NCI-H510A (cell line): Measurements from ENCODE around the gene SLC25A1.

Experiments used
- DNase-seq: peaks from one replicate; lab custom pipeline; 2025; lab: John Stamatoyannopoulos, UW

The SLC25A1 gene

DNA sequence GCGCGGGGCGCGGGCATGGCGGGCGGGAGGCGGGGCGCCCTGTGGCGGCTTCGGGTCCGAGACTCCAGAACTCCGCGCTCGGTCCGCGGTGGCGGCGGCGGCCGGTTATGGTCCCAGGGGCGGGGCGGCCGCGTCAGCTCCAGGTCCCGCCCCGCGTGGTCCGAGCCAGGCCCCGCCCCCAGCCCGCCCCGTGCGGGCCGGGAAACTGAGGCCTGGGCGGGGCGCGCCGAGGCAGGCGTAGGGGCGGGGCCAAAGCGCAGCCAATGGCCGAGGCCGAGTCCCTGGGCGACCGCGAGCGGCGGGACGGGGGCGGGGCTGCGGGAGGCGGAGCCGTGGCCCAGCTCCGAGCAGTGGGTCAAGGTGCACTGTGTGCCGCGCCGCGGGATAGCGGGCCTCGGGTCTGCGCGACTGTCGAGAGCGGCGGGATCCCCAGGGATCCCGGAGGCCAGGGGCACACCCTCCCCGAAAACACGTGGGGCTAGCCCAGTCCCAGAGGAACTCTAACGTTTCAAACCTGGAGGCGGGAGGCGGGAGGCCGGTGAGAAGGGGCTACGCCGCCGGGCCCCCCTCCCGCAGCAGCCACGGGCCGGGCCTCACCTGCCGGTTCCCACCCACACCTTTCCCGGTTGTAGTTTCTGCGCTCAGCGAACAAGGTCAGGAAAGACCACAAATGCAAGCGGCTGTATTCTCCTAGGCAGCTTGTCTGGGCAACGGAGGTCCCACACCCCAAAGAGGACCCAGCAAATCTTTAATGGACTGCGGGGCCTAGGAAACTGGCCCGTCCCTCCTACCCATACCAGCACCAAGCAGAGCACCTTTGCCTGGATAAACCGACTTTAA lies at the start of gene SLC25A1:
SLC25A1 (minus strand) TSS at position 80 of the 840 bp plus-strand sequence; CDS start at position 17, 63 bp downstream.
- DNase-seq: peak; percentile 55

DNA sequence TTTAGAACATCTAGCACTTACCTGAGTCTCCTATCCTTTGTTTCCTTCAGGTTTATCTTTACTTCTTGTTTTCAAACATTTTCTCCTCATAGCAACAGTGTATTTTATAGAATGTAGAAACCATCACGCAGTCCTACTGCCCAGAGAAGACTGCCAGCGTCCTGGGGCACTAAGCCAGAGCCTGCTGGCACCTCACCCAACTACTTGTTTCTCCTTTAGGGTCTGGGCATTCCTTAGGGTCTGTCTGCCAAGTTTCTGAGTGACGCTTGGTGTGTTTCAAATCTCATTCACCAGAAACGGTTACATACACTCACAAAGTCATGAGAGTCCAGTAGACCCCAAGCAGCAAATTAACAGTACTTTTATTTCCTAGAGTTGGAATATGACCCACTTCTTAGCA lies 49.6 kb upstream of the SLC25A1 start:
- DNase-seq: no peak

DNA sequence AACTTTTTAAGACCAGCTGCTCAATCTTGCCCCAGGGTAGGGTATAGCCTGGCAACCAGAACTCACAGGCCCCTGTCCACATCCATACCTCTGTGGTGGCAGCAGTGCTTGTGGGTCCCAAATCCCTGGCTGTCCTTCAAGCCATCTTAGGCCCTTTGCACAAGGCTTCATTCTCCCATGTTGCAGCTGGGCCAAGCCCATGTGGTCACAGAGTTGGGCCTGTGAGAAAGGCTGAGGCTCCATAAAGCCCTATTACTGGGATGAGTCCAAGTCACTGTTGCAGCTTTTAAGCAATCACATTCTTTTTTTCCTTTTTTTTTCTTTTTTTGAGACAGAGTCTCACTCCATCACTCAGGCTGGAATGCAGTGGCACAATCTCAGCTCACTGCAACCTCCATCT lies 47.9 kb upstream of the SLC25A1 start:
- DNase-seq: no peak

DNA sequence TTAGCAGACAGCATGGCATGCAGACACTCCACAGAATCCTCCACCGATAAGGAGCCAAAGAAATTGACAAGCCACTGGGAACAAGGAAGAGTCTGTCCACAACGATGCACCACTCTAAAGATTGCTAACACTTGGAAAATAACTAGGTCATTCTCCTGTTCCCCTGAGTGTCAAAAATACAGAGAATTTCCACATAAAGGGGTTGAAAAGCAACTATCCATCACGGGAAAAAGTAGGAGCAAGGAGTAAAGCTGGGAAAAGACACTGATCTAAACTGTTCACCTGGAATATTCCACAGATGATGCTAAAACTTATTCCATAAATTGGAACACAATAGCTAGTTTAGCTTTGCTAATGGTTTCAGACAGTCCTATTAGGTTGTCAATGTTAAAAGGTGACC lies 47.0 kb upstream of the SLC25A1 start:
- no peak for DNase-seq

DNA sequence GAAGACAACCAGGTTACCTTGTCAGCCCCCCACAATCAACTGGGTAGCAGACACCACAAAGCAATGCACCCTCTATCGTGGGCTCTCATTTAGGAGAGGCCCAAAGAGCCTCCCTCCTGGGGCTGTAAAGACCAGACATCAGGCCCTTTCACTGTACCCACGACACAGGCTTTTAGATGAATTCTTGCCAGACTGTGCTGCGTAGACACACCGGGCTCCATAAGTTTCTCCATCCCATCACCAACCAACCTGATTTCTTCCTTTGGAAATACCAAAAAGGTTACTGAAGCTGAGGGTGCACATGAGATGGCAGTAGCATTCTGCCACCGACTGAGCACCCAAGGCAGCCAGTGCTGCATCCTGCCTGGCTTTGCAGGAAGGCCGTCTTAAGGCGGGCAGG lies 46.4 kb upstream of the SLC25A1 start:
- DNase-seq: no peak

DNA sequence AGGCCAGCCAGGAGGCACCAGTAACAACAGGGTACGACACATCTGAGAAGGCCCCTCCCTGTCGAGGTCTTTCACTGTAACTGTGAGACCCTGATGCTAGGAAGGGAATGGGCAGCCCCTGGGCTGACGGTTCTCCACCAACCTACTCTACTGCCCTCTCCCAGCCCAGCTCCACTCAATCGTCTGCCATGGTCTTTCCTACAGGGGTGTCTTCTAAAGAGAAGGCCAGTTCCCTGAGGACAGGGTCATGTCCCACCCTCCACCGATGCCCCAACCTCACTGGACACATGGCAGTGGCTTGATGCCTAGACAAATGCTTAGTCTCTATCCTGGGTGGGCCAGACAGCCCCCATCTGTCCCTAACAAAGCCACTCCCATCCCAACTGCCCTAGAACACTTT lies 46.0 kb upstream of the SLC25A1 start:
- no peak for DNase-seq

DNA sequence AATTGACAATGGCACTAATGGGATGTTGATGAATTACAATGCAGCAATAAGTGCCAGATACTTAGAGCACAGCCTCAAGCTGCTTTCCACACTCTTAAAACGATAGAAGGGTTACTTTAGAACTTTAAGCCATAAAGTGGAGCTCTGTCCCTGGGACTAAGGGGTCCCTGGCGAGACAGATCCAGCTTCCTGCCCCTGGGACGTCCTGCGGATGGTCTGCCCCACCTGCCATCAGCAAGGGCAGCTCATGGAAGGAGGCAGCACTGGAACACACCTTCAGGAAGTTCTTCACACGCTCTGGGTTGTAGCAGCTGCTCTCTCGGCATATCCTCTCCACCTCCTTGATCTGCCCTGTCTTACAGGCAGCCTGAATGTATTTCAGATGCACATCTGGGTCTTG lies 45.1 kb upstream of the SLC25A1 start:
- DNase-seq: no peak

DNA sequence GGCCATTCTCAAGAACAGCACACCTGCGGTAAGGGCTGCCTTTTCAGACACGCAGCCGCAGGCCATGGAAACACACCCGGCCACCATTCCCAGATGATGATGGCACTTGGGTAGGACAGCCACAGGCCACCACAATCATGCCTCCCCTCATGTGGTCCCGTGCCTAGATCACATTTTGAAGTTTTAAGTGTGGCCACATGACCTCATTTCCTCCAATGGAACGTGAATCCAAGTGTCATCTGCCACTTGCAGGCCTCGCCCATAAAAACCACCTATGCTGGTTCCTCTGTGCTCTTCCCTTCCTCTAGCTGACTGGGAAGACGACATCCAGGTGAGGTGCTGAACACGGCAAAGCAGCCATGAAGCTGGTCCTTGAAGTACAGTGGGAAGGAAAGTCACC lies 44.6 kb upstream of the SLC25A1 start:
- no peak for DNase-seq

DNA sequence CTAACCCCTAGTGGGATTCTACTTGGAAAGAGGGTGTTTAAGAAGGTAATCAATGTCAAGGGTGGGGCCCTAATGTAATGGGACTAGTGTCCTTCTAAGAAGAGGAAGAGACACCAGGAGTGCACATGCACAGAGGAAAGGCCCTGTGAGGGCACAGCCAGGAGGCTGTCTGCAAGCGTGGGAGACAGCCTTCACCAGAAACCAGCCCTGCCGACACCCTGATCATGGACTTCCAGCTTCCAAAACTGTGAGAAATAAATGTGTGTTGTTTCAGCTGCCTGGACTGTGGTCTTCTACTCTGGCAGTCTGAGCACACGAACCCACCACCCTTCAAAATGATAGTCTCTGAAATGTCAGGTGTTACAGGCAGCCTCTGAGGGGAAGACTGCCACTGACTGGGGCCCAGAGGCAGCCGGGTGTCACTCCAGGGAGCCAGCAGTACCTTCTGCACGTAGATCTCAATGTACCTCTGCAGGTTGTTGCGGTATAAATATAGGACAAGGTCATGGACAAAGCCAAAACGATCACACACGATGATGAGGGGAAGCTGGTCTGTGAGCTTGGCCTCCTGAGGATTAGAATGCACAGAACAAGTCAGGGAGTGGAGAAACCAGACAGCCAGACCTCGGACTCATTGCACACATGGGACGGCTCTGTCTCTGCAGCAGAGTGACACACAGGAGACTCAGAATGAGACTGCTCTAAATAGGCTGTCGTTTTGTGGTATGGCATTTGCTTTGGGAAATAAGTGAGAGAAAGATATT lies 43.9 kb upstream of the SLC25A1 start:
- no peak for DNase-seq

DNA sequence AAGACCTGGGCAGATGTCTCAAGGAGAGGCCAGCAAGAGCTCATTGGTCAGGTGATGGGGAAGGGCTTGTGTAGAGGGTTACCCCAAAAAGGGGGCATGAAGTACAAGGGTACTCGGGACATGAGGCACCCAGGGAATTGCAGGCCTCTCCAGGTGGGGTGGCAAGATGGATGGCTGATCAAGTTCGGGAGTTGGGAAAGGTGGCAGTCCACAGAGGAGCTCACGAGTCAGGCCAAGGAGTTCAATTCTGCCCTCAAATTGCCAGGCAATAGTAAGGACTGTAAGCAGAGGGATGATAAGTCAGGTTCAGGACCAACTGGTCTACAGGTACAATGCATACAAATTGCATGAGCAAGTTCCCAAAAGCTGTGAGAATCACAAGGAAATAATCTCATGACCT lies 42.3 kb upstream of the SLC25A1 start:
- no peak for DNase-seq

DNA sequence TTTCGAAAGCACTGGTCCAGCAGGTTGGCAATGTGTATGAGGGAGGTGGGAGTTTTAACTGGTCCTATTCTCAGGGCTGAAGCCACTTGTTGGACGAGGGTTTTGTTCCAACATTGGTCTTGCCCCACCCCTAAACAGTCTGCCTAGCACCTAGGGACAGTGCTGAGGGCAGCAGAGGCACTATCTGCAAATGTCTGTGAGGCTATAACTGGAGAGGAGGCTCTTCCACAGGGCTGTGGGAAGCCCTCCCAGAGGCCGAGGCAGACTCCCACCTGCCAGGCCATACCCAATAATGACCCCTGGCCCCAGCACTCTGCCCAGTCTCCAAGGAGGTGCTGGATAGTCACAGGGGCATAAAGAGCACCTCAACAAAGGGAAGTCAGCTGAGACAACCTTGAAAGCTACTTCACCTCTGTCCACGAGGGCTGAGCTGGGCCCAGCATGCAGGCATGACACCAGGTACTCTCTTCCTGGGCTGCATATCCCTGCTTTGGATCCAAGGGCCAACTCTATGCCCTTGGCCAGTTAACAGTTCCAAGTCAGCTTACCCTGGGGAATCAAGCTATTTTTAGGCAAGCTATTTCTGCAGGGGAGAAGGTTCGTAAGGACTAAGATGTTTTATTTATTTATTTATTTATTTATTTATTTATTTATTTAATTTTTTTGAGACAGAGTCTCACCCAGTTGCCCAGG lies 40.2 kb upstream of the SLC25A1 start:
- DNase-seq: no peak

DNA sequence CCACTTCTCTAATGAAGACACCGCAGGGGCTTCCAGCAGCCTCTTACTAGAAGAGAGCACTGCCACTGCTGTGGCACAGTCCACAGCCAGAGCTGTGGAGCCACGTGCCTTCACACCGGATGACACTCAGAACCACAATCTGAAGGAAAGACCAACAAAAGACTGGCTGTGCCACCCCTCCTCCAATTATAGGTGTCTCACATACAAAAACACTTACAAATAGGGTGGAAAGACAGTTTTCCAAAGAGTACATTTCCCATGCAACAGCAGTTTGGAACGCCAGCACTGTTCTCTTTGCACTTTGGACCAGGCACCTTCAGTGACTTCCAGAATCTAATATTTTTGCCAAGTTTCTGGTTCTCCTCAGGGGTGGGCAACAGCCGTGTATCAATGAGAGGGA lies 38.0 kb upstream of the SLC25A1 start:
- DNase-seq: no peak

DNA sequence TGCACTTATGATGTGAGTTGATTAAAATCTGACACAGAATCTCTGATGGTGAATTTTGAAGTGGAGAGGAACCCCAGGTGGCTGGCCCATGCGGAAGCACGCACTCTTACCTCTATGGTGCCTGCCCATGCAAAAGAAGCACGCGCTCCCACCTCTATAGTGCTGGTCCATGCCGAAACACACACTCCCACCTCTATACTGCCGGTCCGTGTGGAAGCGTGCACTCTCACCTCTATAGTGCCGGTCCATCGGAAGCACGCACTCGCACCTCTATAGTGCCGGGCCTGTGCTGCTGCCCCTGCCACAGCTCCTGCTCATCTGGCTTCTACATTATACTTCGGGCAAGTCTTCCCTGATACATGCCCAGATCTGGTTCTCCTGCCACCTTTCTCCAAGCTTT lies 36.8 kb upstream of the SLC25A1 start:
- no peak for DNase-seq

DNA sequence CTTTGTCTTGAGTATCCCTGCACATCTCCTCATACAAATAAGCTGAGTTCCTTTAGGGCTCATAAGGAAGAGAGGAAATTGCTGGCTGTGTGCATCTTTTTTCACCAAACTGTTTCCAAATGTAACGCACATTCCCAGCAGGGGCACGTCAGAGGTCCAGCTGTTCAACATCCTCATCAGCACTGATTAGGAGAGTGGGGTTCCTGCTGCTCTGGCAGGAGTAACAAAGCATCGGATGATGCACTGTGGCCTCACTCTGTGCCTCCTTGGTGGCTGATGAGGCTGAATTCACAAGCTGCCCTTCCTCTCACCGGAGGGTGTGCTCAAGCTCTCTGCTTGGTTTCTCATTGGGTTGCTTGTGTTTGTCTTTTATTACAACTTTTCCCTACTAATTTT lies 35.5 kb upstream of the SLC25A1 start:
- no peak for DNase-seq

DNA sequence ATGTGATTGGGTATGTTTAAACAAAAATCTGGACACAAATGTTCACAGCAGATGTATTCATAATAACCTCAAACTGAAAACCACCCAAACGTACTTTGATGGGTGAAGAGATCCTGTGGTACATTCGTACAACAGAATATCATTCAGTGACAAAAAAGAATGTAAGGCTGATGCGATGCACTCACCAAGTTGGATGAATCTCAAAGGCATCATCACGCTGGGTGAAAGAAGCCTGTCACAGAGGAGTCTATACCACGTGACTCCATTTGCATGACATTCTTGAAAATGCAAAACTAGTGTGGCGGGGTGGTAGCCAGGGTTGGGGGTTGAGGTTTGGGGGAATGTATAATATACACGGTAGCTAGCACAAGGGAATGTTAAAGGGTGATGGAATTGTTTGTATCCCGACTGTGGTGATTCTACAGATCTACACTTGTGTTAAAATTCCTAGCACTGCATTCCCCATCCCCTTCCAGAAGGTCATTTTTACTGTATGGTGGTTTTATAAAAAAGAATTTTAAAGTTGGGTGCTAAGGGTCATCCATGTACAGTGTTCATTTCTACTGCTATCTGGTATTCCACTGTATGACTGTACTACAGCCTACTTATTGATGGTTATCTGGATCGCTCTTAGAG lies 35.0 kb upstream of the SLC25A1 start:
- no peak for DNase-seq

DNA sequence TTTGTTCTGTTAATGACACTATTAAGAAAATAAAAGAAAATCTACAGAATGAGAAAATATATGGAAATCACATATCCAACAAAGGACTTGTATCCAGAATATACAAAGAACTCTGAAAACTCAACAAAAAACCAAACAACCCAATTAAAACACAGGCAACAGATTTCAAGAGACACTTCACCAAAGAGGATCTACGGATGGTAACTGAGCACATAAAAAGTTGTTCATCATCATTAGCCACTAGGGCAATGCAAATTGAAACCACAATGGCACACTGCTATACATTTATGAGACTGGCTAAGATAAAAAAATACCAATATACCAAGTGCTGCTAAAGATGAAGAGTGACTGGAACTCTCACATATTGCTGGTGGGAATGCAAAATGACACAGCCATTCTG lies 34.5 kb upstream of the SLC25A1 start:
- DNase-seq: no peak

DNA sequence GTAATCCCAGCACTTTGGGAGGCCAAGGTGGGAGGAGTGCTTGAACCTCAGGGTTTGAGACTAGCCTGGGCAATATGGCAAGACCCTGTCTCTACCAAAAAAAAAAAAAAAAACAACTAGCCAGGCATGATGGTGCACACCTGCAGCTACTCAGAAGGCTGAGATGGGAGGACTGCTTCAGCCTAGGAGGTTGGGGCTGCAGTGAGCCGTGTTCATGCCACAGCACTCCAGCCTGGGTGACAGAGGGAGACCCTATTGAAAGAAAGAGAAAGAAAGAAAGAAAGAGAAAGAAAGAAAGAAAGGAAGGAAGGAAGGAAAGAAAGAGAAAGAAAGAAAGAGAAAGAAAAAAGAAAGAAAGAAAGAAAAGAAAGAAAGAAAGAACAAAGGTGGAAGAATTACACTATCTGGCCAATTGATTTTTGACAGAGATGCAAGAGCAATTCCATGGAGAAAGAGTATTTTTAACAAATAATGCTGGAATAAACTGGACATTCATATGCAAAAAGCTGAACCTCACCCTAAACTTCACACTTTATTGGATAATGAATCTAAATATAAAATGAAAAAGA lies 33.9 kb upstream of the SLC25A1 start:
- DNase-seq: no peak

DNA sequence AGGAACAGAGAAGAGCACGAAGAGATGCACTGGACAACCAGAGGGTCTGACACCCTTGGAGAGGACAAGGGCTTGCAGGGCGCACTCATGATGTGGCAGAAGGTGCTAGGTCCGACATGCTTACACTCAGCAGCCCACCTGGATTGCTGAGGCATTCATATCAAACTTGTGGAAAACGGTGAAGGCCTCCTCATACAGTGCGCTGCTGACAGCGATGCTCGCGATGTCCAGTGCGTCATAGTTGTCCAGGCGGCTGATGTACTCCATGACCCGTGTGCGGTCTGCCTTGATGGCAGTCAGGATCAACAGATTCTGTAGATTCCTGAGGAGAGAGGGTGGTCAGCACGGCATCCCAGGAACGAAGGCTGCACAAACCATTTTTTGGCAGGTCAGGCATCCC lies 31.7 kb upstream of the SLC25A1 start:
- no peak for DNase-seq

DNA sequence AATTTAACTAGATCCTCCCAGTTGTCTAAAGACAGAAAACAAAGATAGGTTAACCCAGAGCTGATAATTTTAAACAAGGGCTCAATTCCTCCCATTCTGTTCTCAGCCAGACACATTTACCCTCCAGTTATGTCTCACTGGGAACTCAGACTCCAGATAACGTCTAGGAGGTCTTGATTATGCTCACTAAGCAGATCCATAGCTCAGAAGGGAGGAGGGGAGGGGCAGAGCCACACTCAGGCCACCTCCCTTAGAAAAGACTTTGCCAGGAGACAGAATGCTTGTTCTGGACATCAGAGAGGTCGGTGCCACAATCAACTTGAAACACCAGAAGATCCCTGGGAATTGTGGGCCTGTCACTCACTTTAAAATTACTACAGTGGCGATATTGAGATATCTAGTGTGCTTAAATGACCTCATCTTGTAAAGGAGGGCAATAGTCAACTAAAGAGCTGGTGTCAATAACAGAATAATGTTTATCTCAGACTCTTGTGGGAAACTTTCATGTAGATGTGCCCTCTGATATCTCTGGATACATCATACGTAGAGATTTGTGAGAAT lies 29.8 kb upstream of the SLC25A1 start:
- no peak for DNase-seq

DNA sequence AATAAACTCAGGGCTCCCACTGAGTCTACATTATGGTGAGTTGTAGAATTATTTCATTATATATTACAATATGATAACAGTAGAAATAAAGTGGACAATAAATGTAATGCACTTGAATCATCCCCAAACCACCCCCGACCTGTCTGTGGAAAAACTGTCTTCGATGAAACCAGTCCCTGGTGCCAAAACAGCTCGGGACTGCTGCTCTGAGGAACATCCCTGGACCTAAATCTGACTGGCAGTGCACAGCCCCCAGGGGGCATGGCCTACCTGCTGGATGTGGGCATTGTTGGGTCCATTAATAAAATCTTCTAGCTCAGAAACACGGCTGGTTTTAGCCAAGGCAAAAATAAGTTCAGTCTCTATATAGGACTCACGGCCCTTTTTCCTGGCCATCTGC lies 29.3 kb upstream of the SLC25A1 start:
- no peak for DNase-seq

DNA sequence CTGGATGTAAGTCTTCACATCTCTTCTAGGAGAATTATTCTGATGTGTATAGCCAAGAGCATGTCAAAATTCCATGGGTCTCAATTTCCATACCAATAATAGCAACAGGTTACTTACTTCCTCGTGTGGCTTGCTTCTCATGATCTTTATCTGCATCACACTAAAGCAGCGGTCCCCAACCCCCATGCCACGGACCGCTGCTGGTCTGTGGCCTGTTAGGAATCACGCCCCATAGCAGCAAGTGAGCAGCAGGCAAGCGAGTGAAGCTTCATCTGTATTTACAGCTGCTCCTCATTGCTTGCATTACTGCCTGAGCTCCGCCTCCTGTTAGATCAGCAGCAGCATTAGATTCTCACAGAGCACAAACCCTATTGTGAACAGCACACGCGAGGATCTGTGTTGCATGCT lies 28.9 kb upstream of the SLC25A1 start:
- DNase-seq: no peak

DNA sequence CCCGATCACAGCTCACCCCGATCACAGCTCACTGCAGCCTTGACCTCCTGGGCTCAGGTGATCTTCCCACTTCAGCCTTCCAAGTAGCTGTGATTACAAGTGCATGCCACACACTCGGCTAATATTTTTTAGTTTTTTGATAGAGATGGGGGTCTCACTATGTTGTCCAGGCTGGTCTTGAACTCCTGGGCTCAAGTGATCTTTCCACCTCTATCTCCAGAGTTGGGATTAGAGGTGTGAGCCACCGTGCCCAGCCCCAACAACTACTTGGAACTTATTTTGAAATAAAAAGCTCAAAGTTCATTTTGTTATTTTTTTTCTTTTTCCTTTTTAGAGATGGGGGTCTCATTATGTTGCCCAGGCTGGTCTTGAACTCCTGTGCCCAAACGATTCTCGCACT lies 27.8 kb upstream of the SLC25A1 start:
- DNase-seq: no peak
